ENCODE measurements around the gene HNRNPUL2. TPM values are rescaled to one million over a fixed set of nuclear protein-coding genes. Genes with fewer than 3 reads are reported as not detected.

HNRNPUL2 gene
- total and polyA plus RNA-seq, 2 donors (not counting 1 experiment from before 2014, with no cell fraction given), result 14.6 to 70.4 TPM

- H3K4me3 ChIP-seq (ENCODE audit: control extremely low read depth in 1 of 5, extremely low read depth in 1 of 5, insufficient read depth in 1 of 5, low read depth in 2 of 5, low read length in 4 of 5), result no peak overlapping the region
- Mint-ChIP-seq H3K4me3 (no peak overlapping the region), H3K9me3 (ENCODE audit: insufficient read depth) (no peaks in the 10 kb centered on the region), H3K27me3 (no peaks in the 10 kb centered on the region), H3K27ac (peak overlapping the region; percentile 55), H3K4me1 (peaks cover 17% of the 10 kb centered on the region)
- ChIA-PET POLR2A (interaction anchor here (0.6 kb wide), 1 partner anchor 36 kb away, joined by 3 read pairs; no protein-coding TSS in a partner anchor), CTCF (interaction anchor here (1.5 kb wide), 1 partner anchor 11 kb away, joined by 3 read pairs; no protein-coding TSS in a partner anchor)
- peaks cover 51% of the 10 kb centered on the region for H3K79me2 ChIP-seq (ENCODE audit: control insufficient read depth, insufficient read depth, low read length)
- H3K27ac ChIP-seq (ENCODE audit: low read length in 2 of 2), result no peak overlapping the region
- no peak overlapping the region for H3K4me2 ChIP-seq (replicated peaks; ENCODE audit: low read depth, low read length, poor library complexity, severe bottlenecking)
- no peak for ATAC-seq (ENCODE audit: low read depth)
- peaks cover 0 to 8% of the 10 kb centered on the region in 2 donors for H3K4me1 ChIP-seq (ENCODE audit: control insufficient read depth in 2 of 2, insufficient read depth in 2 of 2, low read length in 2 of 2)
- WGBS (ENCODE audit: insufficient coverage), result 98% methylated on average over 14 of the region's 24 CpGs
- DNase-seq, result no peak
- no peak overlapping the region for H3K9ac ChIP-seq (ENCODE audit: low read length)
- intact Hi-C loops (cut with micrococcal nuclease), result no loop called here
- no peak for TF ChIP-seq CTCF (IDR thresholded peaks at IDR 0.05)
- no peak for TF ChIP-seq EZH2 (IDR thresholded peaks at IDR 0.05; ENCODE audit: borderline replicate concordance, insufficient read depth, low read depth, low read length, poor library complexity, severe bottlenecking)
- peaks cover 12% of the 10 kb centered on the region for H4K20me1 ChIP-seq (ENCODE audit: control insufficient read depth, insufficient read depth, low read length, poor library complexity, severe bottlenecking)
- no peak overlapping the region for H2AFZ ChIP-seq (ENCODE audit: insufficient read depth, low read depth, low read length, poor library complexity, severe bottlenecking)
- peaks cover 2 to 88% of the 10 kb centered on the region in 2 experiments for H3K36me3 ChIP-seq (replicated peaks in 1 of 2; ENCODE audit: control extremely low read depth in 1 of 2, control insufficient read depth in 1 of 2, extremely low read depth in 1 of 2, insufficient read depth in 2 of 2, low read length in 1 of 2)
- no peaks in the 10 kb centered on the region for H3K9me3 ChIP-seq (ENCODE audit: control extremely low read depth in 1 of 3, control insufficient read depth in 2 of 3, insufficient read depth in 1 of 3, low read length in 2 of 3)
- H3K27me3 ChIP-seq (replicated peaks in 1 of 4; ENCODE audit: control extremely low read depth in 1 of 4, control insufficient read depth in 3 of 4, insufficient read depth in 4 of 4, low read length in 3 of 4), result no peaks in the 10 kb centered on the region
Observed at GRCh38 chr11:62715150-62716130, 11.8 kb downstream of the HNRNPUL2 start.

Measured in B cell (primary cell).